Aorta (tissue), 5 donors: ENCODE data around the gene BAAT. TPM values are rescaled to one million over a fixed set of nuclear protein-coding genes. Genes with fewer than 3 reads are reported as not detected.

Experiments used
- ATAC-seq: fragments of 200-7000 bp; cut with Tn5 transposase; one replicate; pipeline ENCODE4 v1.9.1; 2022; ENCODE audit warnings: moderate library complexity; ENCODE audit not compliant: low FRiP score
- DNase-seq, 2 donors: peaks; one replicate each; pipeline ENCODE4 v3.0.0-alpha.2; 2020
- H3K27ac ChIP-seq, 2 donors: one replicate each; pipeline ENCODE4 v1.5.1; 2013; ENCODE audit warnings: low read length in 2 of 2, mild to moderate bottlenecking in 2 of 2, moderate library complexity in 2 of 2, control low read depth in 1 of 2, inconsistent platforms in 1 of 2, low read depth in 1 of 2
- H3K27me3 ChIP-seq, 2 donors: one replicate each; pipeline ENCODE4 v1.6.1; 2013; ENCODE audit warnings: control low read depth in 1 of 2, low read length in 1 of 2, mild to moderate bottlenecking in 1 of 2, moderate library complexity in 1 of 2; ENCODE audit not compliant: insufficient read depth in 2 of 2, control insufficient read depth in 1 of 2
- H3K36me3 ChIP-seq, 2 donors: one replicate each; pipeline ENCODE4 v1.6.1; 2013; ENCODE audit warnings: control low read depth in 1 of 2, low read length in 1 of 2, mild to moderate bottlenecking in 1 of 2; ENCODE audit not compliant: insufficient read depth in 2 of 2, control insufficient read depth in 1 of 2
- H3K4me1 ChIP-seq, 2 donors: one replicate each; pipeline ENCODE4 v1.6.1; 2013; ENCODE audit warnings: low read length in 2 of 2, control low read depth in 1 of 2, mild to moderate bottlenecking in 1 of 2, moderate library complexity in 1 of 2; ENCODE audit not compliant: insufficient read depth in 2 of 2, control insufficient read depth in 1 of 2
- H3K4me3 ChIP-seq, 2 donors: one replicate each; pipeline ENCODE4 v1.5.1; 2013; ENCODE audit warnings: low read length in 2 of 2, control low read depth in 1 of 2, mild to moderate bottlenecking in 1 of 2
- H3K9me3 ChIP-seq: one replicate; pipeline ENCODE4 v1.6.1; 2013; ENCODE audit warnings: mild to moderate bottlenecking, low read length; ENCODE audit not compliant: control insufficient read depth
- WGBS, 2 donors: extraction: QIAGEN DNeasy Blood & Tissue Kit; methylation state at CpG; one replicate each; pipeline ENCODE4 v1.1.7; 2013; 5-methylcytosine and 5-hydroxymethylcytosine counted together
- intact Hi-C, 2 donors: fragments of 100-400 bp; cut with DNase I; formaldehyde crosslinking; loops; one replicate each; pipeline versions ENCODE4 v1.14.2 to v1.15.0; 2022
- polyA plus RNA-seq, 2 donors: library from polyadenylated mRNA; stranded (reverse); fragments of 200-250 nt; gene quantifications; one replicate each; pipeline ENCODE4 v1.2.3, GENCODE V29; 2013
- total RNA-seq, 2 donors: library from RNA; stranded (reverse); fragmentation: NEBNext Ultra II Directional; extraction: Animal tissue kit (Norgen Biotek cat#: 25700); gene quantifications; one replicate each; pipeline ENCODE4 v1.2.1, GENCODE V29; 2021
- donor health status: healthy with polysubstance abuse.
- donor health status: Bipolar disorder and iron deficiency.
- donor health status: DM: no; HTN: no; CAD: no.
- donor health status: DM: no; HTN: no; CAD: no.
- donor health status: DM: yes; HTN: yes; CAD: no.

BAAT gene
- total and polyA plus RNA-seq, 4 donors = not detected

DNA sequence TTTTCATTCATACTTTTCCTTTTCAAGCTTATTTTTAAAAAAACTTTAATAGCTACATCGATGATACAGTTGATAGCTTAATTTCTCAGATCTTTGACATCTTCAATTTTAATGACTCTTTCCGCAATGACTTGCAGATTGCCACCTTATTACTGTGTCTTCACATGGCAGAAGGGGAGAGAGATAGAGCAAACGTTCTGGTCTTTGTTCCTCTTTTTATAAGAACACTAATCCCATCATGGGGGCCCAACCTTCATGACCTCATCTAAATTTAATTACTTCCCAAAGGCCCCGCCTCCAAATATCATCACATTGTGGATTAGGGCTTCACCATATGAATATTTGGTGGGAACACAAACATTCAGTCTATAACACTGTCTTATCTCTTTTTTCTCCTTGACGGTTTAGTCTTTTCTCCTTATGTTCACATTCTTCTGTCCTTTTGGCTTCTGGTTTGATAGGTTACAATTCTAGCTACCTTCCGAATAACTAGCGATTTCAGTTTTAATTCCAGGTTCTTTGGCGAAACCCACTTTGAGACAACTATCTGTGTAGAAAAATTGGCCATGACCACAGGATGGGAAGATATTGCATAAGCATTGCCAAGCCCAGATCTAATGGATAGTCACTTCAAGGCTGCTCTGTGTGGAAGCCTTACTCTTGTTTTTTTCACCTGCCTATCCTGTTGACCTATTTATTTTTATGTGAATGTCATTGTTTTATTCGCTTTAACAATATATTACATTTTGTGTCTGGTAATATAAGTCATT lies 18.9 kb upstream of the BAAT start:
- Histone ChIP-seq H3K4me1 (no peaks in the 10 kb centered on the region), H3K27ac (no peak overlapping the region), H3K9me3 (peaks cover 10% of the 10 kb centered on the region), H3K4me3 (no peak overlapping the region), H3K36me3 (peaks cover 16 to 41% of the 10 kb centered on the region in 2 donors), H3K27me3 (no peaks in the 10 kb centered on the region)
- DNase-seq = no peak
- ATAC-seq = no peak
- intact Hi-C loops = no loop called here
- 96 to 97% methylated on average over 9 of the region's 9 CpGs for WGBS, 2 donors

DNA sequence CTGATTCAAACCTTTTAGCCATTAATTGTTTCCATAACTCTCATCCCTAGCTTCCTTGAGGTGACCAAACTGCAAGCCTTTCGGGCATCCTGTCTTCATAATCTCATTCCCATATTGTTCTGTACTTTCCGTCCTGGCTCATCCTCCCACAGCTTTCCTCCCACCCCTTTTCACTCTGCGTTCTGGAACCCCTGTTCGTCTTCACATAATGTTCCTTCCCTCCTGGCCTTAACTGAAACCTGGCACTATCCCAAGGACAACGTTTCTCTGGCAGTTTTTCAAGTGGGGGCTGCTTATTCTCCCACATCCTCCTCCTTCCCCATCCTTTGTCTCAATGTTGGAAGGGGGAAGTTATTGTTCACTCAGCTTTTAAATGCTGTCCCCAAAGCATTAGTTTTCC lies 15.3 kb upstream of the BAAT start:
- peak overlapping the region in 1 of 2 donors; percentile 90 for H3K4me3 ChIP-seq
- WGBS, 2 donors = 30 to 32% methylated on average over 5 of the region's 5 CpGs
- peaks cover 0 to 3% of the 10 kb centered on the region in 2 donors for H3K4me1 ChIP-seq
- H3K9me3 ChIP-seq = peaks cover 4% of the 10 kb centered on the region
- DNase-seq (peak in 1 of 2 donors; percentile 27), ATAC-seq (no peak)
- H3K27me3 ChIP-seq = no peaks in the 10 kb centered on the region
- peaks cover 4 to 18% of the 10 kb centered on the region in 2 donors for H3K36me3 ChIP-seq
- intact Hi-C loops = no loop called here
- H3K27ac ChIP-seq = no peak overlapping the region

- H3K9me3 ChIP-seq = peaks cover 4% of the 10 kb centered on the region
- ATAC-seq (no peak), DNase-seq (no peak)
- peak overlapping the region; percentile 90 to 91 for H3K4me3 ChIP-seq
- WGBS, 2 donors = 2 to 4% methylated on average over 2 of the region's 2 CpGs
- H3K36me3 ChIP-seq = peaks cover 4 to 16% of the 10 kb centered on the region in 2 donors
- H3K4me1 ChIP-seq = peaks cover 0 to 4% of the 10 kb centered on the region in 2 donors
- no peak overlapping the region for H3K27ac ChIP-seq
- H3K27me3 ChIP-seq = no peaks in the 10 kb centered on the region
- intact Hi-C loops = loop anchor here in 1 of 2 donors (5.0 to 10.0 kb wide), 3 partner anchors 55 to 1045 kb away; partner anchors contain the start of genes RNF20 and TEX10
These were observed 14.8 kb upstream of the BAAT start for GRCh38 chr9:101399643-101399970.

DNA sequence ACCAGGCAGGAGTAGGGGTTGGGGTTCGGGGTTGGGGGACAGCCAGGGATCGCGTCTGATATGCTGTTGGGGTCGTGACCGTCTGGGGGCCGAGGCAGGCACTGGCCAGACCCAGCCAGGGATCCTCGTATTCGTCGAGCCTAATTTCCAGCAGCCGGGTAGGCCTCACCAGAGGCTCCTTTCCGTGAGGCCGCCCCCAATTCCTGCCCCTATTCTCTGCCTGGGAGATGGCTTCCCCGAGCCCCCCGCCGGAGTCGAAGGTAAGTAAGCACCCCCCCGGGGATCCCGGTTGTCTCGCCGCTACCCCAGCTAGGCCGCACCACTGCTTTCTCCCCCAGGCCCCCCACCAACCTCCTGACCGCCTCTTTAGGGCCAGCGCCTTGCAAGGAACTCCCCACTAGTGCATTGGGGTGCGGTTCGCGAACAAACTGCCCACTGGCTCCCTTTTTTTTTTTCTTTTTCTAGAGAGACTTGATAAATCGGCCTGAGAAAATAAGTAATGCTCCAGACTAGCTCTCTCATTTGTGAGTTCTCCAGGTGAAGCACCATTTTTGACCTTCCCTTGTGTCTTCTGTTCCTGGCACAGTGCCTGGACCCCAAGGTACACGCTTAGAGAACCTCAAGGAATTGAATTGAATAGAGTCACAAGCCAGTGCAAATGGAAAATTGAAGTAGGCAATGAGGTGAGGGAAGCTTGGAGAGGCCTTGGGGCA lies 14.3 kb upstream of the BAAT start:
- WGBS, 2 donors = 2% methylated on average over 28 of the region's 28 CpGs
- Histone ChIP-seq H3K4me3 (peak overlapping the region; percentile 90 to 91), H3K36me3 (peaks cover 4 to 16% of the 10 kb centered on the region in 2 donors), H3K27ac (peak overlapping the region in 1 of 2 donors; percentile 4), H3K9me3 (peaks cover 4% of the 10 kb centered on the region), H3K4me1 (peaks cover 0 to 5% of the 10 kb centered on the region in 2 donors), H3K27me3 (no peaks in the 10 kb centered on the region)
- intact Hi-C loops = loop anchor here in 1 of 2 donors (5.0 to 10.0 kb wide), 3 partner anchors 56 to 1044 kb away; partner anchors contain the start of genes RNF20 and TEX10
- ATAC-seq (peak; percentile 39), DNase-seq (no peak)

- Histone ChIP-seq H3K27ac (peak within 1 kb of the TSS in 1 of 2 donors; percentile 73), H3K4me3 (peak within 1 kb of the TSS; percentile 90 to 99), H3K9me3 (peaks cover 3% of the 10 kb centered on the region), H3K27me3 (no peaks in the 10 kb centered on the region), H3K4me1 (peaks cover 0 to 5% of the 10 kb centered on the region in 2 donors), H3K36me3 (peaks cover 4 to 9% of the 10 kb centered on the region in 2 donors)
- WGBS, 2 donors = 0% methylated on average over 44 of the region's 44 CpGs
- DNase-seq (peak; percentile 99), ATAC-seq (peak; percentile 100)
- intact Hi-C loops = loop anchor here in 1 of 2 donors (5.0 to 10.0 kb wide), 3 partner anchors 57 to 1043 kb away; partner anchors contain the start of genes RNF20 and TEX10
These were observed 13.5 kb upstream of the BAAT start, which contains the start of the genes MRPL50 and ZNF189 for GRCh38 chr9:101398068-101398929. Gene MRPL50, minus strand, starts transcription at chr9:101398618. Its CDS starts 26 bp downstream, at chr9:101398592. Gene ZNF189, plus strand, starts transcription at chr9:101398851. Its CDS starts 306 bp downstream, at chr9:101399157.

DNA sequence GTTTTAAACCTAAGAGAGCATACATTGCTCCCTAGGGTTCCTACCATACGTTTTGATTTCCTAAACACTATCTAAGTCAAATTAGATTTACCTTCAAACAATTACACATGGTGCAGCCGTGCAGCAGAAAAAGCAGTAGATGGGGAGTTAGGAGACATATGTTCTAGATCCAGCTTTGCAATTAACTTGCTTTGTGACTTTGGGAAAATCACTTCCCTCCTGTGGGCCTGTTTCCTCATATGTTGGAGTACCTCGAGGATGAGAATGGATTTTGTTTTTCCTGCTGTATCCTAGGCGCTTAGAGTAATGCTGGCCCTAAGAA lies 12.9 kb upstream of the BAAT start:
- Histone ChIP-seq H3K36me3 (peaks cover 0 to 6% of the 10 kb centered on the region in 2 donors), H3K4me1 (peaks cover 0 to 5% of the 10 kb centered on the region in 2 donors), H3K4me3 (peak overlapping the region; percentile 86 to 99), H3K27me3 (no peaks in the 10 kb centered on the region), H3K9me3 (no peaks in the 10 kb centered on the region), H3K27ac (no peak overlapping the region)
- ATAC-seq = no peak
- DNase-seq = no peak
- WGBS, 2 donors = 7 to 12% methylated on average over 4 of the region's 4 CpGs
- intact Hi-C loops = loop anchor here in 1 of 2 donors (5.0 to 10.0 kb wide), 3 partner anchors 57 to 1043 kb away; partner anchors contain the start of genes RNF20 and TEX10

DNA sequence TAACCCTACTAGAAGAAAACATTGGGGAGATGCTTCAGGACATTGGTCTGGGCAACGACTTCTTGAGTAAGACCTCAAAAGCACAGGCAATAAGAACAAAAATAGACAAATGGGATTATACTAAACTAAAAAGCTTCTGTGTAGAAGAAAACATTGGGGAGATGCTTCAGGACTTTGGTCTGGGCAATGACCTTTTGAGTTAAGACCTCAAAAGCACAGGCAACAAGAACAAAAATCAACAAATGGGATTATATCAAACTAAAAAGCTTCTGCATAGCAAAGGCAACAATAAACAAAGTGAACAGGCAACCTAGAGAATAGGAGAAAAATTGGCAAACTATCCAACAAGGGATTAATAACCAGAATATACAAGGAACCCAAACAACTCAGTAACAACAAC lies 9.9 kb upstream of the BAAT start:
- intact Hi-C loops = loop anchor here in 1 of 2 donors (5.0 to 10.0 kb wide), 3 partner anchors 60 to 1040 kb away; partner anchors contain the start of genes RNF20 and TEX10
- no peak for ATAC-seq

DNA sequence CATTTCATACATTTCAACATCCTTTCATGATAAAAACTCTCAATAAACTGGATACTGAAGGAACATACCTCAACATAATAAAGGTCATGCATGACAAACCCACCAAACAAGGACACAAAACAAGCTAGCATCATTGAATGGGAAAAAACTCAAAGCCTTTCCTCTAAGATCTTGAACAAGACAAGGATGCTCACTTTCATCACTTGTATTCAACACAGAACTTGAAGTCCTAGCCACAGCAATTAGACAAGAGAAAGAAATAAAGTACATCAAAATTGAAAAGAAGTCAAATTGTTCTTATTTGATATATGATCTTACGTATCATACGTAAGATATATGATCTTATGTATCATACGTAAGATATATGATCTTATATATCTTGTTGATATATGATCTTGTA lies 8.3 kb upstream of the BAAT start:
- no peak for ATAC-seq
- H3K4me1 ChIP-seq = peaks cover 0 to 5% of the 10 kb centered on the region in 2 donors
- no peak overlapping the region for H3K4me3 ChIP-seq
- intact Hi-C loops = loop anchor here in 1 of 2 donors (10.0 kb wide), 2 partner anchors 62 to 1038 kb away; partner anchors contain the start of gene TEX10
- H3K27me3 ChIP-seq = no peaks in the 10 kb centered on the region
- 97 to 99% methylated on average over 3 of the region's 3 CpGs for WGBS, 2 donors
- H3K36me3 ChIP-seq = no peaks in the 10 kb centered on the region
- no peaks in the 10 kb centered on the region for H3K9me3 ChIP-seq
- DNase-seq = no peak
- H3K27ac ChIP-seq = no peak overlapping the region

More for the DNA sequence above, 9.9 kb upstream of the BAAT start:
- WGBS, 2 donors = 95 to 100% methylated on average over 1 of the region's 1 CpG
- Histone ChIP-seq H3K36me3 (no peaks in the 10 kb centered on the region), H3K4me3 (no peak overlapping the region), H3K9me3 (no peaks in the 10 kb centered on the region), H3K4me1 (peaks cover 0 to 5% of the 10 kb centered on the region in 2 donors), H3K27ac (no peak overlapping the region), H3K27me3 (no peaks in the 10 kb centered on the region)
- DNase-seq = no peak
